LNCAP (cell line): Measurements from ENCODE around the gene IGF2BP1.

ENCODE experiments used
- CTCF ChIP-seq: fragments of 450-650 bp; IDR thresholded peaks from 2 replicates; pipeline ENCODE4 v1.5.1; 2017; ENCODE audit warnings: mild to moderate bottlenecking

The IGF2BP1 gene

GRCh38 chr17:49028271-49028670 lies 31.1 kb downstream of the IGF2BP1 start:
- TF ChIP-seq CTCF, result no peak

- TF ChIP-seq CTCF, result no peak
These were observed 32.6 kb downstream of the IGF2BP1 start for GRCh38 chr17:49029801-49030200.

GRCh38 chr17:49031965-49032928 lies 35.1 kb downstream of the IGF2BP1 start:
- peak; percentile 76 for TF ChIP-seq CTCF

- peak; percentile 83 for TF ChIP-seq CTCF
These were observed 38.5 kb downstream of the IGF2BP1 start for GRCh38 chr17:49035470-49036269.

- no peak; the same call in none of the 2 replicates for TF ChIP-seq CTCF
These were observed 39.1 kb downstream of the IGF2BP1 start for GRCh38 chr17:49036270-49036626.

- no peak for TF ChIP-seq CTCF
These were observed 41.0 kb downstream of the IGF2BP1 start for GRCh38 chr17:49038138-49038537.

GRCh38 chr17:49038544-49038943 lies 41.4 kb downstream of the IGF2BP1 start:
- TF ChIP-seq CTCF, result no peak
